ENCODE measurements around the gene KLHL22. TPM values are rescaled to one million over a fixed set of nuclear protein-coding genes. Genes with fewer than 3 reads are reported as not detected.

Gene KLHL22
- total RNA-seq, 2 donors from 2014 or later, result 45.1 to 51.3 TPM

DNA sequence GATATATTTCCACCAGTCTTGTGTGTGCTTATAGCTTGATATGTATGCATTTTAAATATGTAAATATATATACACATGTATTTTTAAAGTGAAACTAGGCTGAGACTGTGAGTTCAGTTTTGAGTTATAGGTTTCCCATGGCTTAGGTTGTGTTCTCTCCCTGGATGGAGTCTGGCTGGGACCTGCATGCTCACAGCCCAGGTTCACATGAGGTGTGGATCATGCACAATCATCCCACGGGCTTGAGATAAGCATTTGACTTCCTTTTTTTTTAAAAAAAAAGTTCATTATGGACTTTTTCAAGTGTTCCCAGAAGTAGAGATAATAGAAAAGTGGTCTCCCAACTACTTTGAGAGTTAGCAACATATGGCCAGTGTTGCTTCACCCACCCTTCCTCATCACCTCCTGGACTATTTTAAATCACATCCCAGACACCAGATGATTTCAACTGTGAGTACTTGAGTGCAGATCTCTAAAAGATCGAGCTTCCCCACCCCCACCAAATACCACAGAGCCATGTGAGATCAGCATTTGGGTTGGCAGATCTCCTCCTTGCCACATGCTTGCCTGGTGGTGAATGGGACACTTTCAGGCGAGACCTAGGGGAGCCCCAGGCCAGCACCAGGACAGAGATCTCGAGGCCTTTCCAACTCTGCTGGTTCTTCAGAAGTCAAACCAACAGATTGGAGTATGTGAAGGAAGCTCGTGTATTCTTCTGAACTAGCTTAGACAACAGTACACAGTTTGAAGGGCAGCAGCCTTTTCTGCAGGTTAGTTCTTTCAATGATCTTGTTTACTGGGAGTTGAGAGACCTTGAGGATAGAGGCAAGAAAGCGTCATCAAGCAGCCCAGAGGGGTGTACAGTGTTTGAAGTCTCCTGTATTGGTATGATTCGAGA is 27.7 kb upstream of the KLHL22 start:
- no peak for DNase-seq (ENCODE audit: low spot score)
- TF ChIP-seq, protein P1, sequence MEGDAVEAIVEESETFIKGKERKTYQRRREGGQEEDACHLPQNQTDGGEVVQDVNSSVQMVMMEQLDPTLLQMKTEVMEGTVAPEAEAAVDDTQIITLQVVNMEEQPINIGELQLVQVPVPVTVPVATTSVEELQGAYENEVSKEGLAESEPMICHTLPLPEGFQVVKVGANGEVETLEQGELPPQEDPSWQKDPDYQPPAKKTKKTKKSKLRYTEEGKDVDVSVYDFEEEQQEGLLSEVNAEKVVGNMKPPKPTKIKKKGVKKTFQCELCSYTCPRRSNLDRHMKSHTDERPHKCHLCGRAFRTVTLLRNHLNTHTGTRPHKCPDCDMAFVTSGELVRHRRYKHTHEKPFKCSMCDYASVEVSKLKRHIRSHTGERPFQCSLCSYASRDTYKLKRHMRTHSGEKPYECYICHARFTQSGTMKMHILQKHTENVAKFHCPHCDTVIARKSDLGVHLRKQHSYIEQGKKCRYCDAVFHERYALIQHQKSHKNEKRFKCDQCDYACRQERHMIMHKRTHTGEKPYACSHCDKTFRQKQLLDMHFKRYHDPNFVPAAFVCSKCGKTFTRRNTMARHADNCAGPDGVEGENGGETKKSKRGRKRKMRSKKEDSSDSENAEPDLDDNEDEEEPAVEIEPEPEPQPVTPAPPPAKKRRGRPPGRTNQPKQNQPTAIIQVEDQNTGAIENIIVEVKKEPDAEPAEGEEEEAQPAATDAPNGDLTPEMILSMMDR (IDR thresholded peaks at IDR 0.05), result no peak
- no peak for TF ChIP-seq POLR2AphosphoS5 (IDR thresholded peaks at IDR 0.05)
- H3K4me3 ChIP-seq, result no peak overlapping the region
- no peaks in the 10 kb centered on the region for H3K27me3 ChIP-seq (replicated peaks; ENCODE audit: insufficient read depth)
- WGBS, result 54% methylated on average over 7 of the region's 7 CpGs
- H3K4me1 ChIP-seq (replicated peaks), result no peaks in the 10 kb centered on the region
- no peaks in the 10 kb centered on the region for H3K9me3 ChIP-seq
- H3K36me3 ChIP-seq, result peaks cover 0 to 2% of the 10 kb centered on the region in 2 donors
- no peak overlapping the region for H3K27ac ChIP-seq
- intact Hi-C loops (cut with DNase I), result no loop called here

DNA sequence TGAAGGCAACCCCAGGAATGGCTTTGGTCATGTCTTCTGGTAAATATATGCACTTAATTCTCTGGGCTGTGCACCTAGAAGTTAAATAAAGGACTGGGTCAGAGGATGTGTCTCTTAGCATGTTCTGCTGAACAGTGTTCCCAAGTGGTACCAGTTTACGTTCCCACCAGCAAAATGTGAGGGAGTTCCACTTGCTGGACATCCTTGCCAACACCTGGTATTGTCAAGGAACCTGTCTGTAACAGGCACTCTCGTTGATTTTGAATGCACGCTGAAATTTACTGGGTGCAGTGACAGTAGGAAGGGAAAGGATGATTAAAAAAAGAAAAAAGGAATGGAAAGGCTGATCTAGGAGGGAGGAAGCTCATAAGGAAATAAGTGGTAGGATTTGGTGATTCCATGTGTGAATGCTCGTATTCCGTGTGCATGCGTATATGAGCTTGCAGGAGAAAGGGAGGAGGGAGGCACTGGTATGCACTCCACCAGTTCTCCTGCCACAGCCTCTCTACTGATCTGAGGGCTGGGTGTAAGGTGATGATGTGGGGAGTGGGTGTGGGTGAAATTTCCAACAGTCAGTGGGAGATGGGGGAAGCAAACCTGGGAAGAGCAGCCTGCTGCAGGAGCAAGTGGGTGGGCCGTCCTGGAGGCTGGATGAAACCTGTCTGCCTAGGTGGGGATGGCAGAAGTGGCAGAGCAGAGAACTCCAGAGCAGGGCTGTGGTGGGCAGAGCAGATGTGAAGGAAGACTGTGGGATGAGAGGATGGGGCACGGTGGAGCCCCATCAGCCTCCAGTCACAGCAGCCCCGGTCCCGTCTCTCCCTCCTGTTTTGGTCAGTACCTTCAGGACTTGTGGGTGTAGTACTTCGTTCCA is 26.8 kb upstream of the KLHL22 start:
- H3K4me1 ChIP-seq (replicated peaks), result no peaks in the 10 kb centered on the region
- intact Hi-C loops (cut with DNase I), result no loop called here

DNA sequence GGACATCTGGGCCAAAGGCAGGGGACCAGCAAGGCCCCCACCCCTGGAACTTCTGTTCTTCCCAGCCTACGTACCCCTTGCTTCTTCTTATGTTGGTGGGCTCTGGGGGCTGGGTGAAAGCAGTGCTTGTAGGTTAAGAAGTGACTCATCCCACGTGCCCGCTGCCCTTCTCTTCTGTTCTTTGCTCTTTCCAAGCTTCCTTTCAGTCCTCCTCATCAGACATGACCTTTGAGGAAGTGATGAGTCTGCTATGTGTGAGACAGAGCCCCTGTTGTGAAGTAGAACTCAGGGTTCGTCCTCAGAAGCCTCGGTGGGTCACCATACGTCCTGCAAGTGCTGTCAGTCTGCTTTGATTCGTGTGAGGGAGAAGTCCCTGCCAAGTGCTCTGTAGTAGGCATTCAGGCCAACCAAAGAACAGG is 24.5 kb upstream of the KLHL22 start:
- intact Hi-C loops (cut with DNase I), result no loop called here
- WGBS, result 73% methylated on average over 7 of the region's 7 CpGs

More for the DNA sequence above, 26.8 kb upstream of the KLHL22 start:
- TF ChIP-seq POLR2AphosphoS5 (IDR thresholded peaks at IDR 0.05) (no peak), POLR2A (IDR thresholded peaks at IDR 0.05) (no peak)
- TF ChIP-seq, protein P1 (IDR thresholded peaks at IDR 0.05), result no peak
- H3K27me3 ChIP-seq (replicated peaks; ENCODE audit: insufficient read depth), result no peaks in the 10 kb centered on the region
- DNase-seq (ENCODE audit: low spot score), result no peak
- no peak overlapping the region for H3K27ac ChIP-seq
- H3K36me3 ChIP-seq, result no peaks in the 10 kb centered on the region
- H3K4me3 ChIP-seq, result no peak overlapping the region
- 83% methylated on average over 11 of the region's 11 CpGs for WGBS
- no peaks in the 10 kb centered on the region for H3K9me3 ChIP-seq

DNA sequence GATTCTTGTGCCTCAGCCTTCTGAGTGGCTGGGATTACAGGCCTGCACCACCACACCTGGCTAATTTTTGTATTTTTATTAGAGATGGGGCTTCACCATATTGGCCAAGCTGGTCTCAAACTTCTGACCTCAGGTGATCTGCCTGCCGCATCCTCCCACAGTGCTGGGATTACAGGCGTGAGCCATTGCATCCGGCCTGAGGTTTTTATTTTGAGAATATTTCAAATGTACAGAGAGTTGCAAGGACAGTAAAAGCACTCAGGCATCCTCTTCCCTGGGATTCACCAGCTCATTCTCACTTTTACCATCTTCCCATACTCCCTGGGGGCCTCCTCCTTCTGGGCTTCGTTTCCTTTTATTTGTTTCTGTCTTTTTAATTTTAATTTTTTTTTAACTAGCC is 24.0 kb upstream of the KLHL22 start:
- H3K4me1 ChIP-seq (replicated peaks), result no peaks in the 10 kb centered on the region
- H3K27ac ChIP-seq, result no peak overlapping the region
- DNase-seq (ENCODE audit: low spot score), result no peak
- no peak for TF ChIP-seq POLR2A (IDR thresholded peaks at IDR 0.05)
- TF ChIP-seq, protein P1 (IDR thresholded peaks at IDR 0.05), result no peak
- TF ChIP-seq POLR2AphosphoS5 (IDR thresholded peaks at IDR 0.05), result no peak
- no peaks in the 10 kb centered on the region for H3K27me3 ChIP-seq (replicated peaks; ENCODE audit: insufficient read depth)
- intact Hi-C loops (cut with DNase I), result no loop called here
- H3K36me3 ChIP-seq, result no peaks in the 10 kb centered on the region
- H3K9me3 ChIP-seq, result no peaks in the 10 kb centered on the region
- 73% methylated on average over 4 of the region's 4 CpGs for WGBS
- no peak overlapping the region for H3K4me3 ChIP-seq

More for the DNA sequence above, 24.5 kb upstream of the KLHL22 start:
- no peak for DNase-seq (ENCODE audit: low spot score)
- Histone ChIP-seq H3K27ac (no peak overlapping the region), H3K4me1 (replicated peaks) (no peaks in the 10 kb centered on the region), H3K9me3 (no peaks in the 10 kb centered on the region), H3K36me3 (no peaks in the 10 kb centered on the region), H3K27me3 (replicated peaks; ENCODE audit: insufficient read depth) (no peaks in the 10 kb centered on the region), H3K4me3 (no peak overlapping the region)
- TF ChIP-seq, protein P1 (IDR thresholded peaks at IDR 0.05), result no peak
- TF ChIP-seq POLR2AphosphoS5 (IDR thresholded peaks at IDR 0.05) (no peak), POLR2A (IDR thresholded peaks at IDR 0.05) (no peak)
